Upper lobe of left lung (tissue), 6 donors: ENCODE data around the gene SPOPL. TPM values are rescaled to one million over a fixed set of nuclear protein-coding genes. Genes with fewer than 3 reads are reported as not detected.

ENCODE experiments used
- ATAC-seq, 2 donors: fragments of 200-7000 bp; cut with Tn5 transposase; one replicate each; pipeline ENCODE4 v1.9.1; 2022; ENCODE audit warnings: mild to moderate bottlenecking in 2 of 2, moderate library complexity in 2 of 2; ENCODE audit not compliant: low FRiP score in 2 of 2
- DNase-seq, 2 donors: peaks; one replicate each; pipeline ENCODE4 v3.0.0-alpha.2; 2019 to 2020
- H3K27ac ChIP-seq, 4 donors: fragments of 200-600 bp; sonication (generic); one replicate each; pipeline ENCODE4 v1.5.1; 2016 to 2019
- H3K27me3 ChIP-seq, 4 donors: fragments of 200-600 bp; sonication (generic); one replicate each; pipeline ENCODE4 v1.5.1; 2017 to 2019
- H3K36me3 ChIP-seq, 4 donors: fragments of 200-600 bp; sonication (generic); one replicate each; pipeline ENCODE4 v1.5.1; 2016 to 2019
- H3K4me1 ChIP-seq, 4 donors: fragments of 200-600 bp; sonication (generic); one replicate each; pipeline ENCODE4 v1.5.1; 2018 to 2019
- H3K4me3 ChIP-seq, 4 donors: fragments of 200-600 bp; sonication (generic); one replicate each; pipeline ENCODE4 v1.5.1; 2017 to 2019; ENCODE audit warnings: mild to moderate bottlenecking in 2 of 4, moderate library complexity in 1 of 4
- H3K9me3 ChIP-seq, 4 donors: fragments of 200-600 bp; sonication (generic); one replicate each; pipeline ENCODE4 v1.5.1; 2018 to 2019
- CTCF ChIP-seq, 6 experiments: fragments of 450-650 bp in 4 of 6; fragments of 200-600 bp in 2 of 6; sonication (generic) in 2 of 6; IDR thresholded peaks; one replicate each; pipeline ENCODE4 v1.5.1; 2016 to 2019; ENCODE audit warnings: antibody characterized with exemption in 6 of 6
- EP300 ChIP-seq, 4 donors: sonication (generic); formaldehyde crosslinking; IDR thresholded peaks; one replicate each; pipeline ENCODE4 v1.5.1; 2017; ENCODE audit warnings: antibody characterized with exemption in 4 of 4, control low read depth in 2 of 4
- POLR2A ChIP-seq, 4 donors: fragments of 450-650 bp; IDR thresholded peaks; one replicate each; pipeline ENCODE4 v1.5.1; 2016 to 2017; ENCODE audit warnings: antibody characterized with exemption in 4 of 4, mild to moderate bottlenecking in 2 of 4
- POLR2AphosphoS5 ChIP-seq, 2 donors: sonication (generic); formaldehyde crosslinking; IDR thresholded peaks; one replicate each; pipeline ENCODE4 v1.5.1; 2017; ENCODE audit warnings: antibody characterized with exemption in 2 of 2
- WGBS, 2 donors: methylation state at CpG; one replicate each; pipeline ENCODE4 v1.1.5; 2017 to 2018; 5-methylcytosine and 5-hydroxymethylcytosine counted together
- total RNA-seq, 6 donors: library from RNA; depleted of rRNA in 4 of 6; stranded (reverse); fragments of >200 nt in 4 of 6; gene quantifications; one replicate each; pipeline versions ENCODE4 v1.1.0 to v1.2.1, GENCODE V29; 2016 to 2021
- donor health status: DM: no; HTN: no; CAD: no; lungs with moderate emphysema.
- donor health status: DM: no; HTN: yes; CAD: no; lungs with severe emphysema.

The SPOPL gene
- total RNA-seq, 6 donors from 2014 or later = 4.2 to 40.0 (median 24.2) TPM

- H3K27me3 ChIP-seq = no peaks in the 10 kb centered on the region
- H3K9me3 ChIP-seq = no peaks in the 10 kb centered on the region
- whole genome bisulfite sequencing, 2 donors = 93 to 95% methylated on average over 4 of the region's 4 CpGs
- ATAC-seq (no peak), DNase-seq (no peak)
- no peak overlapping the region for H3K4me3 ChIP-seq
- H3K27ac ChIP-seq = no peak overlapping the region
- H3K36me3 ChIP-seq = no peaks in the 10 kb centered on the region
- no peak for TF ChIP-seq CTCF (IDR thresholded peaks at IDR 0.05)
- no peak for TF ChIP-seq POLR2A (IDR thresholded peaks at IDR 0.05)
- TF ChIP-seq EP300 (IDR thresholded peaks at IDR 0.05) = no peak
- TF ChIP-seq POLR2AphosphoS5 (IDR thresholded peaks at IDR 0.05) = no peak
- no peaks in the 10 kb centered on the region for H3K4me1 ChIP-seq
These were observed 8.2 kb upstream of the SPOPL start for GRCh38 chr2:138493334-138493733.

GRCh38 chr2:138494265-138494966 is 7.2 kb upstream of the SPOPL start:
- Histone ChIP-seq H3K9me3 (no peaks in the 10 kb centered on the region), H3K4me1 (peaks cover 0 to under 1% (median 0%) of the 10 kb centered on the region in 4 donors), H3K36me3 (no peaks in the 10 kb centered on the region), H3K27me3 (no peaks in the 10 kb centered on the region), H3K4me3 (no peak overlapping the region), H3K27ac (no peak overlapping the region)
- ATAC-seq (no peak), DNase-seq (no peak)
- TF ChIP-seq POLR2AphosphoS5 (IDR thresholded peaks at IDR 0.05) = no peak
- TF ChIP-seq POLR2A (IDR thresholded peaks at IDR 0.05) = no peak
- TF ChIP-seq EP300 (IDR thresholded peaks at IDR 0.05) = no peak
- no peak for TF ChIP-seq CTCF (IDR thresholded peaks at IDR 0.05)
- WGBS, 2 donors = 84 to 86% methylated on average over 2 of the region's 2 CpGs

GRCh38 chr2:138495384-138495783 is 6.2 kb upstream of the SPOPL start:
- 85 to 89% methylated on average over 2 of the region's 2 CpGs for WGBS, 2 donors
- TF ChIP-seq POLR2A (IDR thresholded peaks at IDR 0.05) (no peak), EP300 (IDR thresholded peaks at IDR 0.05) (no peak), POLR2AphosphoS5 (IDR thresholded peaks at IDR 0.05) (no peak), CTCF (IDR thresholded peaks at IDR 0.05) (no peak)
- peaks cover 1 to 10% (median 4%) of the 10 kb centered on the region in 4 donors for H3K4me1 ChIP-seq
- no peak overlapping the region for H3K4me3 ChIP-seq
- no peaks in the 10 kb centered on the region for H3K9me3 ChIP-seq
- ATAC-seq (no peak), DNase-seq (no peak)
- no peak overlapping the region for H3K27ac ChIP-seq
- no peaks in the 10 kb centered on the region for H3K36me3 ChIP-seq
- H3K27me3 ChIP-seq = no peaks in the 10 kb centered on the region

GRCh38 chr2:138496096-138496651 is 5.4 kb upstream of the SPOPL start:
- Histone ChIP-seq H3K9me3 (no peaks in the 10 kb centered on the region), H3K27me3 (no peaks in the 10 kb centered on the region), H3K27ac (no peak overlapping the region), H3K4me1 (peaks cover 6 to 18% (median 11%) of the 10 kb centered on the region in 4 donors), H3K36me3 (no peaks in the 10 kb centered on the region), H3K4me3 (no peak overlapping the region)
- DNase-seq = no peak
- TF ChIP-seq POLR2A (IDR thresholded peaks at IDR 0.05) (no peak), POLR2AphosphoS5 (IDR thresholded peaks at IDR 0.05) (no peak), EP300 (IDR thresholded peaks at IDR 0.05) (no peak), CTCF (IDR thresholded peaks at IDR 0.05) (no peak)
- no peak for ATAC-seq
- 94 to 96% methylated on average over 4 of the region's 4 CpGs for WGBS, 2 donors

GRCh38 chr2:138497294-138497693 is 4.3 kb upstream of the SPOPL start:
- TF ChIP-seq CTCF (IDR thresholded peaks at IDR 0.05) = no peak
- no peak for TF ChIP-seq EP300 (IDR thresholded peaks at IDR 0.05)
- TF ChIP-seq POLR2A (IDR thresholded peaks at IDR 0.05) = no peak
- no peak for TF ChIP-seq POLR2AphosphoS5 (IDR thresholded peaks at IDR 0.05)
- Histone ChIP-seq H3K27me3 (no peaks in the 10 kb centered on the region), H3K4me1 (peaks cover 6 to 18% (median 11%) of the 10 kb centered on the region in 4 donors), H3K4me3 (no peak overlapping the region), H3K9me3 (no peaks in the 10 kb centered on the region), H3K27ac (no peak overlapping the region), H3K36me3 (no peaks in the 10 kb centered on the region)
- DNase-seq (no peak), ATAC-seq (no peak)
- WGBS, 2 donors = 94 to 96% methylated on average over 4 of the region's 4 CpGs
